ENCODE measurements around the gene IFRD2.
"Not testable (repeated sequence)": the region's sequence is repeated elsewhere in the genome, so short reads cannot be mapped to it uniquely, and the experiment has no call there.

IFRD2 gene

DNA sequence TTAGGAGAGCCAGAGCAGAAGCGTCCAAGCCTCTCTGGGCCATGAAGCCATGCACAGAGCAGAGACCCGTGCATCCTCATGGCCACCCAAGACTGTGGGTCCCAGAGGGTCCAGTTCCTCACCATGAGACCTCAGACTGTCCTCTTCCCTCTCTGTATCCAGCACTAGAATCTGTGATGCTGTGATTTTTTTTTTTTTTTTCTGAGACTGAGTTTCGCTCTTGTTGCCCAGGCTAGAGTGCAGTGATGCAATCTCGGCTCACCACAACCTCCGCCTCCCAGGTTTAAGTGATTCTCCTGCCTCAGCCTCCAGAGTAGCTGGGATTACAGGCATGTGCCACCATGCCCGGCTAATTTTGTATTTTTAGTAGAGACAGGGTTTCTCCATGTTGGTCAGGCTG is 47.4 kb downstream of the IFRD2 start:
- not testable (repeated sequence) for DNase-seq

DNA sequence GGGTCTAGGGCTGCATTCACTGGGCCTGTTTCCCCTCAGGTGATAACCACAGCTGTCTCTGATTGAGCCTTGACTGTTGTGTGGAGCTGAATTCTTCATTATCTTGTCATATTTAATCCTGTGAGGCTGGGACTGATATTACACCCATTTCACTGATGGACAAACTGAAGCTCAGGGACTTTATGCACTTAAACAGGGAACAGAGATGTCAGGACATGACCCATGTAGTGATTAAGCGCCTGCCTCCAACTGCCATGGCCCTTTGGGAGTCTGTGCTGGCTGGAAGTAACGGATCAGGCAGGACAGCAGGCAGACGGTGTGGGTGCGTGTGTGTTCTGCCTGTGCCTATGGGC is 48.7 kb downstream of the IFRD2 start:
- DNase-seq = no peak

DNA sequence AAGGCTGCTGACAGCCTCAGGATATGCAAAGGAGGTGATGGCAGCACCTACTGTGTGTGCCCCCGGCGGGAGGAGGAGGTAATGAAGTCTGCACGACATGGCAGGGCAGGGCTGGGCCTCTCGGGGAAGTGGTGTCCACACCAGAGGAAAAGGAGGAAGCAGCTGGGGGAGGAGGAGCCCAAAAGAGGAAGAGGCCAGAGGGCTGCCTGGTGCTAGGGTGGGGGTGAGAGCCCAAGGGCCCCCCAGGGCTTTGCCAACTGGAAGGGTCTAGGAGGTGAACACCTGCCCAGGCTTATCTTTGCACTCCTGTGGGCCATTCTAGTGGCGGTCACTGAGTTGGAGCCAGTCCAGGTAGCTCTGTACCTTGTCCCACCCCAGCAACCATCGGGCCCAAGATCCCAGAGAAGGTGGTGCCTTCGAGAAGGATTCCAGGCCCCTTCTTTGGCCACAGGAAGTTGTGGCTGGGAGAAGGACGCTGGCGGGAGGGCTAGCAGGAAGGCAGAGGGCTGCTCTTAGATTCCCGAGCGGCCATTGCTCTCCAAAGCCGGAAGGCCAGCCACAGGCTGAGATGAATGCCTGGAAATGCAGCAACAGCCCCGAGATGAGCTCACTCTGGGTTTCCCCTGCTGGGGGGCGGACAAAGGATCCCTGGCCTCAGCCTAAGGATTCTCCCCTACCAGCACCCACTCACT is 49.2 kb downstream of the IFRD2 start:
- no peak for DNase-seq

DNA sequence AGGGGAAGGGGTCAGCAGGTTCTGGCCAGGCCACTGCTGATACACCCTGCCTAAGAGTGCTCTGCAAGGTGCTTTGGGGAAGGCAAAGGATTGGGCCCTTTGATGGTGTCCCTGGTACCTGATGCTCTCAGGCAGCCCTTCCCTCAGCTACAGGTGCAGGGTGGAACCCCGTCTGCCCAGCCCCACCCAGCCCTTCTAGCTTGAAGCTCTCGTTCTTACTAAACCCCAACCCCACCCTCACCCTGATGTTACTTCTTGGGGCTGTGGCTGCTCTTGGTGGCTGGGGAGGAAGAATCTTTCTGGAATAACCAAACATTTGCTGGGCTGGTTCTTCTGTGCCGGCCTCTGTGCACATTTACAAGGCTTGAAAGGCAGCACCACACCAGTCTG is 49.9 kb downstream of the IFRD2 start:
- DNase-seq = no peak

DNA sequence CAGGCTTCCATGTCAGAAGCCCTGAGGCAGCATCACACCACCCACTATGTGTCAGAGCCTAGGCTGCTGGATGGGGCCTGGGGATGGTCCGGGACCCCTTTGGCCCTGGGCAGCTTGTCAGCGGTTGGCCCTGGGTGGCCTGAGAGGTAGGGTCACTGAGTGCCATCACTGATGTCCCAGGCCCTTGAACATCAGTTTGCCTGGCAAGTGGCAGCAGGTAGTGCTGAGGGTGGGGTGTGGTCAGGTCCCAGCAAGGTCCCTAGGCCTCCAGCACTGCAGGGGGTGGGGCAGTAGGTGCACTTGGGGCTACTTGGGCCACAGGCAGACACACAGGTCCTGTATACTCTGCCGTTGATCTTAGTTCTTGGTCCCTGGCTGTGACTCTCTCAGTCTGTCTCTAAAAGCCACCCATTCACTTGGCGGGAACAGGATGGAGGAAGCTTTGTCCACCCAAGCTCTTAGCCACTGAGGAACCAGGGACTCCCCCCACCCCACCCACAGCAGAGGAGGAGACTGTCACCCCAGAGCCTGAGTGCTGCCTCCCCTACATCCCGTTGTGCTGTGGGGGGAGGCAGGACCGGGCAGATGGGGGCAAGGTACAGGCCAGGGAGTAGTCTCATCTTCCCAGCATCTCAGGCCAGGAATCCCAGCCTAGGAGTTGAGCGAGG is 50.4 kb downstream of the IFRD2 start:
- no peak for DNase-seq

DNA sequence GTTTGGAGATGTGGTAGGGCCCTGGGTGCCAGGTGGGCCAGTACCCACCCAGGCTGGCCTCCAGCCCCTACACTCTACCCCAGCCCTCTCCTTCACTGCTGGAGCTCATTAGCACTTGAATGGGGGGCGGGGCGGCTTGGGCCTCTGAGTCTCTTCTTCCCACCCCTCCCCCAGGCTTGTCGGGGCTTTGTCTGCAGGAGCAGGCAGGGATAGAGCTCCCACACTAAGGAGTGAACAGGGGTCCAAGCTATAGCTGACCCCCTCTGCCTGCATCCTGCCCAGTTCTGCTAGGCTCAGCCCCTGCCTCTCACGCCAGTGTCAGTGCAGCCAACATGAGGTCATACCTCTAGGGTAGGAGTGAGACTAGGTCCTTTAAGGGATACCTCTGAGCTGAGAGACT is 51.1 kb downstream of the IFRD2 start:
- DNase-seq = no peak

DNA sequence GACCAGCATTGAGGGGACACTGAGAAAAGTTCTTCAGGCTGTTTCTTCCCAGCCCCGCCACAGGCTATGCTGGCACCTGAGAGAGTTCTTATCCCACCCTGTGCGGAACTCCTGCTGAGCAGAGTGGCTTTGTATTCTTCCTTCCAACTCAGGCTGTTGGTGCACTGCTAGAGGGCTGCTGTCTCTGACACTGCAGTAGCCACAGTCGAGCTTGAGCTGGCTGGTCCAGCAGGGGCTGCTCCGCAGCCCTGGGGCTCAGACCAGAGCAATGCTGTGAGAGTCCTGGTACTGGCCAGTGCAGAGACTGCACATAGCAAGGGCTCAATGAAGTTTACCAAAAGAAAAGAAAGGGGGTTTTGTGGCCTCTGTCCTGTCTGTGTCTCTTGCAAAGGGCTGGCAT is 52.6 kb downstream of the IFRD2 start:
- DNase-seq = no peak

DNA sequence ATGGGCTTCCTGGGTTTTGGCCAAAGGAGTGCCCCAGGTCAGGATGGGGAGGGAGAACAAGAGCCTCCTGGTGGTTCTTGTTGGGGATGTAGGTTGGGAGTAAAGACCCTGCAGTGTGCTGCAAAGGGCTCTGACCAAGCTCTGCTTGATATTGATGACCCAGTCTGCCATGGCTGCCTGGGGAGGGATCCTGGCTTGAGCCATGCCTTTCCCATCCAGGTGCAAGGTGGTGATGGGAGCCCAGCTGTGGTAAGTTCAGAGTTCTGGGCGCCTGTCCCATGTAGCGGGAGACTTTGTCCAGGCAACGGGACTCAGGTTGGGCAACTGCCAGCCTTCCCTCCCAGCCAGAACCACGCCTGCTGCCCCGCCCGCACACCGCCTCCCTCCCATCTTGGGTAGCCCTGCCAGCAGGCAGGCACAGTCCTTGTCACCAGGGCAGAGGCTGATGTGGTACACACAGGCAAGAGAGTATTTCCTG is 53.6 kb downstream of the IFRD2 start:
- DNase-seq = no peak

DNA sequence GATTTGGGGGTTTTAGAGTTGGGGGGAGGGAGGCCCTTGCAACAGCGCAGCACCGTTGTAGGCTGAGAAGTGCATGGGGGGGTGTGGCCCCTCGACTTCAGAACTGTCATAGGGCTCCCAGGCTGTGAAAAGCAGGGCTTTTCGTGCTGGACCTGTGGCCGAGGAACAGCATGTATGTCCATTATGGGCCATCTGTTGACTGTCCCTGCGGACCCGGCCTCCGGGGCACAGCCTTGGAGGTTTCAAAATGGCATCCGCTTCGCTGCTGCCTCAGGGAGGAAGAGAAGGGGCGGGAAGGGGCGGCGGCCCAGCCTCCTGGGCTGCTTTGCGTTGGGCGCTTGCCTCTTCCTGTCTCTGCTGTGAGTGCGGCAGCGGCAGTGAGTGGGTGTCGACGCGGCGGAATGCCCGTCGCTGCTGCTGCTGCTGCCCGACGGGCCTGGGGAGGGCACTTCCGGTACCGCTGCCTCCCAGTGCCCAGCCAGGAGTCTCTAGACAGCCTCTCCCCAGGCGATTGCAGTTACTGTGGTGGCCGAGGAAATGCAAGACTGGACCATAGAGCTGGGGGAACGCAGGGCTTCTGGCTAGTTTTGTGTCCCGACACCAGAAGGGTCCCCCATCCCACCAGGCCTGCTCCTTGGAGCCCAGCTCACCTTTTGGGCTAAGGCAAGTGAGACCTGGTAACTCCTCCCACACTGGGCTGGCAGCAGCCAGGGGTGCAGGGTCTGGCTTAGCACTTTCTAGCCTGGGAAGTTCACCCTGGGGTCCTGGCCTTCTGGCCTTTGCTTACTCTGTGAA is 54.3 kb downstream of the IFRD2 start:
- DNase-seq = peak; percentile 70
